HG03159 (cell line): ENCODE results near the gene IBA57.

Source experiments
- ATAC-seq: cut with Tn5 transposase; IDR thresholded peaks from one replicate; pipeline ENCODE4 v1.9.1; 2021; ENCODE audit warnings: mild to moderate bottlenecking, moderate library complexity; ENCODE audit not compliant: unreplicated experiment

IBA57 gene

DNA sequence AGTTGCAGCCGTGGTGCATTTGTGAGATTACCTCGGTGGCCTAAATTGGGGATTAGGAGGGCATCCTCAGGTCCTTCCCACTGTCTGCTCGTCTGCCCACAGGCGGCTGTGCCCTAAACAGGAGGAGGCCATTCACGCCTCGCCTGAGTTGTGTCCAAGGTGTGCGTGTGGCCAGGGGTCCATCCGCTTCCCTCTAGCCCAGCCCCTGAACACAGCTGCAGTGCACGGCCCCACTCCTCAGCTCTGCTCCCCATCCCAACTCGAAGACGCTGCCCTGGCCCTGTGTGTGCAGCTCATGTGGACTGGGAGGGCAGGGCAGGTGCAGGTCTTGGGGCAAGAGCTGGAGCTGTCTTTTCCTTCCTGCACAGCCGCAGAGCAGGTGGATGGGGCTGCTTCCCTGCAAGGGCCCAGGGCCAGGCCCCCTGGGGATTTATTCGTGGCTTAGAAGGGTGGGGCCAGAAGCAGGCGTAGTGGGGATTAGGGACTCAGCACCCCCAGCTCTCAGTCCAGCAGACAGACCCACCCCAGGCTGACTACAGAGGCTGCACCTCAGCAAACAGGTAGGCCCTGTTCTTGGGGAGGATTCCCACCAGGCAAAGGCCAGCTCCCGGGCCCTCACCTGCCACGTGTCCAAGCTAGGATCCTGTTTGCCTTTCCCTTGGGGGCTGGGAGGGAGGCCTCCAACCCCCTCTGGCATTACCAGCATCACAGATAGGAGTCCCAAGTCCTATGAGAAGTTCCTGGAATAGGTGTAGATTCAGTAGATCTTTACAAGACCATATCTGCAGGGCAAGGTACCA lies 21.2 kb upstream of the IBA57 start:
- no peak for ATAC-seq

DNA sequence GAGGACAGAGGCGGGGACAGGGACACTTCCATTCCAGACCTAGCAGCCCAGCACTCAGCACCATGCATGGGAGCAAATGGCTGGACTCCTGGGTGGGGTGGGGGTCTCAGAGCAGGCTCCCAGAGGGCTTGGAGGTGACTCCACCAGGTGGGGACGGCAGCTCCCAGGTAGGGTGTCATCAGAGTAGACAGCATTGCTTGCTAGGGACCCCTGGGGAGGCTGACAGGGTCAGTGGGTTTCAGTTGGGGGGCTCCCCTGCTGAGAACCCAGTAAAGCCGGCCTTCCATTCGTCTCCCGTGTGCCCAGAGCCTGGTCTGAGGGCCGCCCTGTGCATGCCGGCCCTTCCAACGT lies 20.6 kb upstream of the IBA57 start:
- no peak for ATAC-seq

DNA sequence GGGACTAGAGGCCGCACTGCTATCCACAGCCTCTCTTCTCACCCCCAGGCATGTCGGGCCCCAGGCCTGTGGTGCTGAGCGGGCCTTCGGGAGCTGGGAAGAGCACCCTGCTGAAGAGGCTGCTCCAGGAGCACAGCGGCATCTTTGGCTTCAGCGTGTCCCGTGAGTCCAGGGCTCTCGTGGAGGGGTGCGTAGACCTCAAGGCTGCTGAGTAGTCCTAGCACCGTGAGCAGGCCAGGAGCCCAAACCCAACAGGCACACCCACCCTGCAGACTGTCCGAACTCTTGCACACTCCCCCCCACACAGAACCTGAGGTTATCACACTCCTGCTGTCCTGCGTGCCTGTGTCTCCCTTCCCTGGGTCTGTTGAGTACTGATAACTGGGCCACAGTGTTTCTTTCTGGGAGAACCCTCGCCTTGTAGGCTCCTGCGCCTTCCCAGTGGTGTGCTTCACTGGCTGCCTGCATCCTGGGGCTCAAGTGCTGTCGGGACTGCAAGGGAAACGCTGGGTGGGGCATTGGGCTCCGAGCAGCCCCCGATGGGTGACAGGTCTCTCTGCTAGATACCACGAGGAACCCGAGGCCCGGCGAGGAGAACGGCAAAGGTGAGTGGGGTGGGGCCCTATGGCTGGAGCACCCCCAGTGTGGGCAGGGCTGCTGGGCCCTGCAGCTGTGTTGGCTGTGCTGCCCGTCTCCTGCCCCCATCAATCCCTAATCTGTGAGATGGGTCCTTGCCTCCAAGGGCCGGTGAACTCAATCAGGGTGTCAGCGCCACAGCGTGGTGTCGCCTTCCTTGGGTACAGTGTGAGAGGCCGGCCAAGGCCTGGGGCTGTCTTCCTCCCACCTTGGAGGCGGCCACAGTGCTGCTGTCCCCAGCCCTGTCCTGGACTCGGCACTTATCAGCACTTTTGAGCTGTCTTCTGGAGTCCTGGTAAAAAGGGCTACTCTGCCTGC lies 19.9 kb upstream of the IBA57 start:
- ATAC-seq, result no peak

DNA sequence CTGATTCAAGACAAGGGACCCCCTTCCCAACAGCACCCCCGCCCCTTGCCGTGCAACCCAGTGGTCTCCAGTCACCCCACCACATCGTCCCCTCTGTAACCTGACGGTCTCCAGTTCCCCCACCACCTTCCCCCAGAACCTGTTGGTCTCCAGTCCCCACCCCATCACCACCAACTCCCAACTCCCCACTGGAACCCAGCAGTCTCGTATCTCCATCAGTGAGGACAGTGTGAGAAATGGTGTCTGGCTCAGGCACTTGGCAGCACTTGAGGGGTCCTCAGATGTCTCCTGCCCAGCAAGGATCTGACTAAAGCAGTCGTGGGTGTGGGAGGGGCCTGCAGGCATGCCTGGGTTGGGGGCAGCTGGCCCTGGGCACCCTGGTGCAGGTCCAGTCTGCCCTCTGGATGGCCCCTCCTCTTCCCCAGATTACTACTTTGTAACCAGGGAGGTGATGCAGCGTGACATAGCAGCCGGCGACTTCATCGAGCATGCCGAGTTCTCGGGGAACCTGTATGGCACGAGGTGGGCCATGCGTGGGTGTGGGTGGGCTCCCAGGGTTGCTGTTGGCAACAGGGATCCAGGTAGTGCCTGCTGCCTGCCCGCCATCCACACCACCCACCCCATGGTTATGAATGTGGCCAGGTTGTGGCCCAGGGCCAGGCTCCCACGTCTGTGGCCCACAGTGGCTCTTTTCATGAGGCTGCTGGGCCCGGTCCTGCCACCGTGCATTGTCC lies 19.0 kb upstream of the IBA57 start:
- ATAC-seq, result no peak

DNA sequence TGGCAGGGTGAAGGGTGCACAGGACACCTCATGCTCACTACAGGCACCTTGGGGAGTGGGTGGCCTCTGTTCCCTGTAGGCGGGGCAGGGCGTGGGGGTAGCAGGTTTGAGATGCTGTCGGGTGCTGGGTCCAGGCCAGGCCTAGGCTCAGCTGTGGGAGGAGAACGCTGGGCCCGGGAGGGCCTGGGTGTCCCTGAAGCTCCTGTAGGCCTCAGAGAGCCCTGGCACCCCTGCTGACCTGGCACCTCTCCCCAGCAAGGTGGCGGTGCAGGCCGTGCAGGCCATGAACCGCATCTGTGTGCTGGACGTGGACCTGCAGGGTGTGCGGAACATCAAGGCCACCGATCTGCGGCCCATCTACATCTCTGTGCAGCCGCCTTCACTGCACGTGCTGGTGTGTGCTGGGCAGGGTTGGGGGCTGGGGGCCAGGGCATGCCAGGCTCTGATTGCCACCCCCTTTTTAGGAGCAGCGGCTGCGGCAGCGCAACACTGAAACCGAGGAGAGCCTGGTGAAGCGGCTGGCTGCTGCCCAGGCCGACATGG lies 18.4 kb upstream of the IBA57 start:
- ATAC-seq, result no peak

DNA sequence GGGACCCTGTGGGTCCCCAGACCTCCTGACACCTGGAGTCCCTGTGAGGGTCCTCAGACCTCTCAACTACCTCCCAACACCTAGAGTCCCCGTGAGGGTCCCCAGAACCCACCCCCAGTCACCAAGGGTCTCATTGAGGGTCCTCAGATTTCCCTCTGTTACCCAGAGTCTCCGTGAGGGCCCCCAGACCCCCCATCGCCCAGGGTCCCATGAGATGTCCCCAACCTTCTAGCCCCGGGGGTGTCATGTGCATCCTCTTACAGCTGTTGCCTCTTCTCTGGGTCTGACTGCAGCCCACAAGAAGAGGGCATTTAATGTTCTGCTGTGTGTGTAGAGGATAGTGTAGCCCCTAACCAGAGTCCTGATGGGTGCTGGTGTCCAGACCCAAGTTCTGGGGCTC lies 17.8 kb upstream of the IBA57 start:
- ATAC-seq, result no peak

DNA sequence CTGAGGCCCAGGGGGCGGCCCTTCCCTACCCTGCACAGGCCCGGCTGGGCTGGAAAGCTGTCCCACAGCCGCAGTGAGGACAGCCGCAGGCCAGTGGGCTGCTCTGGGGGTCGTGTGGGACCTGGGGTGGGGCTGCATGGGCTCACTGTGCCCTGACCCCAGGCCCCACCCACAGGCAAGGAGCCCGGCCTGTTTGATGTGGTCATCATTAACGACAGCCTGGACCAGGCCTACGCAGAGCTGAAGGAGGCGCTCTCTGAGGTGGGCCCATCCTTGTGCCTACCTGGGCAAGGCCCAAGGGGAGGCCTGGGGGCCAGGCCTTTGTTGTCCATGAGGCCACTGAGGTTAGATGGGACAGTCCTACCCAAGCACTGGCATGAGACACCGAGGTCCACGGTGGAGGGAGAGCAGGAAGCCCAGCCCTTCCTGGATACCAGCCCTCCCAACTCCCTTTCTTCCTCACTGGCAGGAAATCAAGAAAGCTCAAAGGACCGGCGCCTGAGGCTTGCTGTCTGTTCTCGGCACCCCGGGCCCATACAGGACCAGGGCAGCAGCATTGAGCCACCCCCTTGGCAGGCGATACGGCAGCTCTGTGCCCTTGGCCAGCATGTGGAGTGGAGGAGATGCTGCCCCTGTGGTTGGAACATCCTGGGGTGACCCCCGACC lies 17.3 kb upstream of the IBA57 start:
- no peak for ATAC-seq

DNA sequence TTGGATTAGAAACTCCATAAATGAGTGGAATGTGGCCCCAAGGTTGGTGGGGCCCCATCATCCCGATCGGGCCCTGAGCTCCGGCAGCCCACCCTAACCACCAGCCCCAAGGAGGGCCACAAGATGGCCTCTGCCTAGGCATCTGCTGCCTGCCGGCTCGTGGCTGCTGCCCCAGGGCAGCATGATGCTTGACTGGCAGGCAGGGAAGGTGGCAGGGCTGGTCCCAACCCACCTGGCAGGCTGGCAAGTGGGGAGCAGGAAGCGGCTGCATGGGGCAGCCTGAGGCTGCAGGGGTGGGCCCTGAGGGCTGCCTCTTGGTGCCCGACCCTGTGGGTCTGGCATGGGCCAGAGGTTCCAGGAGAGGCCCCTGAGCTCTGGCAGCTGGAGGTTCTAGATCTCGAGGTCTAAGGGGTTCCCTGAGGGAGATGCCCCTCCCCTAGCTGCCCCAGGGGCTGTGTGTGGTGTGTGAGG lies 16.6 kb upstream of the IBA57 start:
- no peak for ATAC-seq

DNA sequence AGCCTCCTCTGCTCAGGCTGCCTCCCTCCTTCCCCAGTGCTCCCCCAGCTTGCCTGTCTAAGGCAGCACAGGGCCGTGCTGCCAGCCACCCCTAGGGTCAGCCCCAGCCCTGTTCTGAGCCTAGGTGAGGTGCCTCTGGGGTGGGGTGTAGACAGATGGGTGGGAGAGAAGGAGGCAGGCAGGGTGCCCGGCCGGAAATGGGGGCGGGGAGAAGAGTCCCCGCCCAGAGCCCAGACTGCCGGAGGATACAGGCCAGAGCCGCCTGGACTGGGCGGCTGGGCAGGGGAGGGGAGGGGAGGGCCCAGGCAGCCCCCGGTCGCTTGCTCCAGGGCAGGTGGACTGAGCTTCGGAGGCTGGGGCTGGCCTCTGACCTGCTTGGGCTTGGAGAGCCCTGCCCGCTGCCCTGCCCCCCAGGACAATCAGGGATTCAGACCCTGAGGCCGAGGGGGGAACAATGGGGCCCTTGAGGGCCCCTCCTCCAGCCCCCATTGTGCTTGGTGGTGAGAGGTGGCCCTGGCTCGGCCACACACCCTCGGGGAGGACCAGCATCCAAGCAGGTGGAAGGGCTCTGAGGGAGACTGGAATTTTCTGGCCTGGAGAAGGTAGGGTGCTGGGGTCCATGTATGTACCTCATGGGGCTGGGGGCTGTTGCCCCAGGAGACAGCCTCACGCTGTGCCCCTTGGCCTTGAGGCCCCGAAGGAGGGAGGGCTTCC lies 16.0 kb upstream of the IBA57 start, which contains the start of gene GJC2:
Gene GJC2 (plus strand): TSS at position 525 of the 714 bp plus-strand sequence. CDS start 7,829 bp downstream, outside the sequence.
- ATAC-seq, result no peak

DNA sequence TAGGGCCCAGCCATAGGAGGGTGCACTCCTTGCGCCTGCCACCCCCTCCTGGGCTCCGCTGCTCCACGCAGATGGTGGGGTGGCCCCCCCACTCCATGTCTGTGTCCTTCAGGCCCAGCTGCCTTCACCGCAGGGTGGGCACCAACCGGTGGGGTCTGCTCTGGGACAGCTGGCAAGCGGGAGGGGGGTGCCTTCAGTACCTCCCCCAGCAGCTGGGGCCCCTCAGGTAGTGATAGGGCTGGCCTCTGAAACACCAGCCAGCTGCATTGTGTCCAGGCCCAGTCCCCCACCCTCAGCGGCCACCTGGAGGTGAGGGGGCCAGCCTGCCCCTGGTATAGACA lies 15.5 kb upstream of the IBA57 start:
- ATAC-seq, result no peak

DNA sequence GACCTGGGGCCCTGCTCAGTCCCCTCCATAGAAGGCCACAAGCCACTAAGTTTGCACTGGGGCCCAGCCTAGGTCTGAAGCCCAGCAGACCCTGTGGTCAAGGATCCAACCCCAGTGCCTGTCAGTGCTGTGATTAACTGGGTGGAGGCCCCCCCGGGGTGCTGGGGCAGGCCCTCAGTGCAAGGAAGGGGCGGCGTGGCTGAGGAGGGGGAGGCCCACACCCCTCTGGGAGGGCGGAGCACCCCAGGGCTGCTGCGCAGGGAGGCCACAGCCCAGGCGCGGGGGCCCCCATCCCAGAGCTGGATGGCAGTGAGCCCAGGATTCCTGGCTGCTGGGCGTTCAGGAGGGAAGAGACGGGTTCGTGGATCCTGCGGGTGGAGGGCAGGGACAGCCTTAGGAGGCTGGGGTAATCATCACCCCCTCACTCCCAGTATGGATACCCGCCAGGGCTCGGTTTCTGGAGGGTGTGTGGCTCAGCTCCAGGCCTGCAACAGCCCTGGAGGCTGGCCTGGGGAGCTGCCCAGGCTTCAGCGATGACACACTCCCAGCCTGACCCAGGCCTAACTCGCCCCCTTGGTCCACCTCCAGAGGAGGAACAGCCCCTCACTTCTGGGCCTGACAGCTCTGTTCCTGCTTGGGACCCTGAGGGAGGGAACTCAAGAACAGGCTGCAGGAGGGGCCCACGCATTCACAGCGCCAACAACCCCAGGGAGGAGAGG lies 15.0 kb upstream of the IBA57 start:
- ATAC-seq, result no peak

DNA sequence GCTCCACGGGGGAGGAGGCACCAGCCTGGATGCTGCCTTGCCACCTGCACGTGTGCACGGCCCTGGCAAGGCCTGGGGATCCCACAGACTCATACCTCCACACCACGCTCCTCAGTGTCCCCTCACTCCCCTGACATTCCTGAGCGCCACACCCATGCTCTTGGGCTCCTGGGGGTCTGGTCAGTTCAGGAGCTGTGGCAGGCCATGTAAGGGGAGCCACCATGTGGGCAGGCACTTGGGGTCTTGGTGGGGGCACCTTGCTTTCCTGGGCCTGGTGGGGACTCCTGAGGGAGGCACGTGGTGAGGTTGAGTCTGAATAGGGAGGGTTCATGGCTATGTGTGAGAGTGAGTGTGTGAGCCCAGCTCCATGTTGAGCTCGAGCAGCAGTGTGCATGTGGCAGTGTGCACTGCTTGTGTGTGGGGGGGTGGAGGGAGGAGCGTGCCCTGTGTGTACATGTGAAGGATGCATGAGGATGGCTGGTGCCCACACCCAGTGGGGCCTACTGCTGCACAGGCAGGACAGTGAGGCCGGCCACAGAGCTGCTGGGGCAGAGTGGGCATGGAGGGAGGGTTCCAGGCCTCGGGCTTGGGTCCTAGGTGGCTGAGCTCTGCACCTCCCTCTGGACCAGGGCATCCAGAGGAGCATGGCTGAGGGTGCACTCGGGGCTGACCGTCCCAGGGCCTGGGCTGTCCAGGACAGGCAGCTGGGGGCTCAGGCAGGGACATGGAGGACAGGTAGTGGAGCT lies 14.3 kb upstream of the IBA57 start:
- no peak for ATAC-seq

DNA sequence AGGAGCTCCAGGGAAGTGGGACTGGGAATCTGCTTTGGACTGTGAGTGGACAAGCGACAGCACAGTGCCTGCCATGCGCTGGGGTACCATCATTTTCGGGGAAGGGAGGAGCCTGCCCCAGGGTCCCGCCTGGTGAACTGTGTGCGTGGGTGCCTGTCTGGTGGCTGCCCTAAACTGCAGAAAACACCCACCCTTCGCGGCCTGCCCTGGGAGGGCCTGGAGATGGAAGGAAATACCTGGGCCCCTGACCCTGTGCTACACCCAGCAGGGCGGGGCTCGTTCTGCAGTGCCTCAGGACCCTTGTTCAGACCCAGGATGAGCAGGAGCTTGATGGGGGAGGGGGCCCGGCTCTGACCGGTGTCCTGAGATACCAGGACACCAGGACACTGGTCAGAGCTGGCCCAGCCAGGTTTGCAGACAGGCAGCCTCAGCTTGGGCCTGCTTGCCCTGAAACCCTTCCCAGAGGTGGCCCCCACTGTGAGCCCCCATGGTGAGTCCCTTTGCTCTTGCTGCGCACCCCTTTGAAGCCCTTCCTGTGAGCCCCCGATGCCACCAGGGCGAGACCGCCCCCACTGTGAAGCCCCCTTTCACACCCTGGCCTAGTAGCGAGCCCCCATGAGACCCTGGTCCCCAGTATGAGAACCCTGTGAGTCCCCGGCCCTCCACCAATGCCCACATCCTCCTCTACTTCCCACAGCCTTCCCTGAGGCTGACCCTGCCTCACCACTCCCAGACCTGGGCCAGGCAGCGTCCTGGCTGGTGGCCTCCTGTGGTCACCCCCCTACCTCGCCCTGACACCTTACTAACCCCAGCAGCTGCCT lies 13.3 kb upstream of the IBA57 start:
- no peak for ATAC-seq

DNA sequence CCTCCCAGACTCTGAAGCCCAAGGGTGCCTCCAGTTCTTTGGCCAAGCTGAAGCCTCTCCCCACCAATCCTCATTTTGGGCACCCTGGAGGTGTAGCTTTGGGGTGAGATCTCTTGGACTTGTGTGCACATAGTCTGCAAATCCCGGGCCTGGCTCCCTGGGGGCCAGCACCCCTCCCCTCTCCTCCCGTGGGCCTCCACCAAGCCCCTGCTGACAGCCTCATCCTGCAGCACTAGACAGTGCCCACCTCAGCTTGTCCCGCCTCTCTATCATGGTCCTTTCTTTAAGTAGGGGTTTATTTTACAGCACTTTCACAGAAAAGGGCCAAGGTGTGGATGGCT lies 12.7 kb upstream of the IBA57 start:
- no peak for ATAC-seq

DNA sequence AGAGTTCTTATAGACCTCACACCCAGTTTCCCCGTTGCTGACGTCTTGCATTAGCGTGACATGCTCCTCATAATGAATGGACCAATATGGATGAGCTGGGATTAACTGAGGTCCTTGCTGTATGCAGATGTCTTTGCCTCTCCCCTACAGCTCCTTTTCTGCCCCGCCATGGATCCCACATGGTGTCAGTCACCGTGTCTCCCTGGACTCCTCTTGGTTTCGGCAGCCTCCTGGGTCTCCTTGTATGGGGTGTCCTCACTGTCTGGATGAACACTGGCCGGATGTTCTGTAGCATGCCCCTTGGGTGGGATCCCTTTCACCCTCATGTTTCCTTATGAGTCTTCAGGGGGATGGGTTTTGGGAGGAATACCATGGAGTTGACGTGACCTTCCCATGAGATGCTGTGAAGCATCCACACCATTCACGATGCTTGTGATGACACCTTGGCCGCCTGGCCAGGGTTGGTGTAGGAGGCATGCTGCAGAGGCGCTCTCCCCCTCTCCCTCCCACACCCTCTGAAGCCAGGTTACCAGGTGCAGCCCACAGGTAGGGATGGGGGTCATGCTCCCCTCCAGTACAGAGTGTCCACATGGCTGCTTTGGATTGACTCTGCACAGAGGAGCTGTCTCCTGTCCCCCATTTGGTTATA lies 11.5 kb upstream of the IBA57 start:
- ATAC-seq, result no peak

DNA sequence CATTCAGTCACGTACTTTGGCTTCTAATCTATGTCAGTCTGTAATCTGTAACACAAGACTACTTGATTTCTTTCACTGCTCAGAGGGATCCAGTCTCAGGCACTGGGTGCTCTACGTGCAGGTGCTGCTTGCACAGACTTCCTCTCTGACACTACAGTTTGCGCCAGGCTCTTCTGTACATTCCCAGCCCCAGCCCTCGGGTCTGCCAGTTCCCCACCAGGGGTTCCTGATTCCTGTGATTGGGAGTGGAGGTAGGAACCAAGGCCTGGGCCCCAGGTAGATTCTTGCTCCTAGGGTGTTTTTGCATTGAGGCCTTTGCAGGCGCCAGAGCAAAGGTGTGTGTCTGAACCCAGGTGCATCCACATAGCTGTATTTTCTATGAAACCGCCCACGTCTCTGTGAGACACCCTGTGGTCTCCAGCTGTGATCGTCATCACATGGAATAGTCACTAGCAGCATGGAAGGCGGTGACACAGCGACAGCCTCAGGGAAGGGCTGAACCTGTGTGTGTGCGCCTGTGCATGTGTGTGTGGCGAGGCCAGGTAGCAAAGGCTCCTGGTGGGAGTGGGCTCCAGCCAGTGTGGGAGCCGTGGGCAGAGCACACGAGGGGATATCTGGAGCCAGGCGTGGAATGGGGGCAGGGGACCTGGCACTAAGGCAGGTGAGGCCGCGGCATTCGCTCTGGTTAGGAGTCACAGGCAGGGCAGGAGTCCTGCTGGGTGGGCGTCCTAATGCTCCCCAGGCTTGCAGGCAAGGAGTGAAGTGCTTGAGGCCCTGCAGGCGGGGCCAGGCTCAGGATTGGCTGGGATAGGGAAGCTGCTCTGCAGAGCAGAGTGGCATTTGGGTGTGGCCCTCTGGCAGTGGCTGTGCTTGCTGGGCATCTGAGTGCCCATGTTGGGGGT lies 10.7 kb upstream of the IBA57 start:
- ATAC-seq, result no peak
